GM18517 (cell line): ENCODE data around the gene POLR3H.
"Not testable (repeated sequence)": the region's sequence is repeated elsewhere in the genome, so short reads cannot be mapped to it uniquely, and the experiment has no call there.

Source experiments
- ATAC-seq: cut with Tn5 transposase; IDR thresholded peaks from one replicate; pipeline ENCODE4 v1.9.1; 2021; ENCODE audit warnings: mild to moderate bottlenecking, moderate library complexity; ENCODE audit not compliant: unreplicated experiment

POLR3H gene, protein sequence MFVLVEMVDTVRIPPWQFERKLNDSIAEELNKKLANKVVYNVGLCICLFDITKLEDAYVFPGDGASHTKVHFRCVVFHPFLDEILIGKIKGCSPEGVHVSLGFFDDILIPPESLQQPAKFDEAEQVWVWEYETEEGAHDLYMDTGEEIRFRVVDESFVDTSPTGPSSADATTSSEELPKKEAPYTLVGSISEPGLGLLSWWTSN

DNA sequence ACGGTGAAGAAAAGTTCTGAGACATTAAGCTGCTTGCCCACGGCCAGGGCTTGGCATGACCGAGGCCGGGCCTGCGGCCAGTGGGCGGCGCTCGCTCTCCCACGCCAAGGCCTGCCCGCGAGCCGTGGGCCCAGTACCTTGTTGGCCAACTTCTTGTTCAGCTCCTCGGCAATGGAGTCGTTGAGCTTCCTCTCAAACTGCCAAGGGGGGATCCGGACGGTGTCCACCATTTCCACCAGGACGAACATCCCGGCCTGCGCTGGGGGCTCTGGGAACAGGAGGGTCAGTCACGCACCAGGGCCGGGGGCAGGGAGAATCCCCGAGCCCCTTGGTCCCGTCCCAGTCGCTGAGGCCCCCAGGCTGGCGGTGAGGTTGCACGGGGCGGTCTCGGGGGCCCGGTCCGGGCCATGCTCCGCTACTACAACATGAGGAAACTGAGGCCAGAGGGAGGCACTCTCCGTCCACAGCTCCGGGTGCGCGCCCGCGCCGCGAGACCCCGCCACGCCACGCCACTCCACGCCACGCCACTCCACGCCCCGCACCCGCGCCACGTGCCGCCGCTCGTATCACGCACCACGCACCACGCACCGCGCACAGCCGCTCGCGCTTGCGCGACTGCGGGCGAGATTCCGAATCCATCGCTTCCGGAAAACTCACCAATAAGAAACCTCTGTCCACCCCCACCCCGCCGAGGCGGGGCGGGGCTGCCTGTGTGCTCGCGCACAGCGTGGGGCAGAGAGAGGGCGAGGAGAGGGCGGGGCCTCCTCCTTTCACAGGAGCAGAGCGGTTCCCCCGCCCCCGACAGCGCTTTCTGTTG lies at the start of gene POLR3H:
POLR3H (minus strand) TSS at position 617 of the 817 bp plus-strand sequence; CDS start at position 248, 369 bp downstream.
- peak; percentile 76 for ATAC-seq

DNA sequence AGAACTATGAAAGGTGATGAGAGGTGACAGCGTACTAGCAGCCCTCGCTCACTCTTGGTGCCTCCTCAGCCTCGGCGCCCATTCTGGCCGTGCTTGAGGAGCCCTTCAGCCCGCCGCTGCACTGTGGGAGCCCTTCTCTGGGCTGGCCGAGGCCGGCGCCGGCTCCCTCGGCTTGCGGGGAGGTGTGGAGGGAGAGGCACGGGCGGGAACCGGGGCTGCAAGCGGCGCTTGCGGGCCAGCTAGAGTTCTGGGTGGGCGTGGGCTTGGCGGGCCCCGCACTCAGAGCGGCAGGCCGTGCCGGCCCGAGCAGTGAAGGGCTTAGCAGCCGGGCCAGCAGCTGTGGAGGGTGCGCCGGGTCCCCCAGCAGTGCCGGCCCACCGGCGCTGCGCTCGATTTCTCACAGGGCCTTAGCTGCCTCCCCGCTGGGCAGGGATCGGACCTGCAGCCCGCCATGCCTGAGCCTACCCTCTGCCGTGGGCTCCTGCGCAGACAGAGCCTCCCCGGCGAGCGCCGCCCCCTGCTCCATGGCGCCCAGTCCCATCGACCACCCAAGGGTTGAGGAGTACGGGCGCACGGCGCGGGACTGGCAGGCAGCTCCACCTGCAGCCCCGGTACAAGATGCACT lies 49.2 kb upstream of the POLR3H start:
- ATAC-seq = not testable (repeated sequence)

DNA sequence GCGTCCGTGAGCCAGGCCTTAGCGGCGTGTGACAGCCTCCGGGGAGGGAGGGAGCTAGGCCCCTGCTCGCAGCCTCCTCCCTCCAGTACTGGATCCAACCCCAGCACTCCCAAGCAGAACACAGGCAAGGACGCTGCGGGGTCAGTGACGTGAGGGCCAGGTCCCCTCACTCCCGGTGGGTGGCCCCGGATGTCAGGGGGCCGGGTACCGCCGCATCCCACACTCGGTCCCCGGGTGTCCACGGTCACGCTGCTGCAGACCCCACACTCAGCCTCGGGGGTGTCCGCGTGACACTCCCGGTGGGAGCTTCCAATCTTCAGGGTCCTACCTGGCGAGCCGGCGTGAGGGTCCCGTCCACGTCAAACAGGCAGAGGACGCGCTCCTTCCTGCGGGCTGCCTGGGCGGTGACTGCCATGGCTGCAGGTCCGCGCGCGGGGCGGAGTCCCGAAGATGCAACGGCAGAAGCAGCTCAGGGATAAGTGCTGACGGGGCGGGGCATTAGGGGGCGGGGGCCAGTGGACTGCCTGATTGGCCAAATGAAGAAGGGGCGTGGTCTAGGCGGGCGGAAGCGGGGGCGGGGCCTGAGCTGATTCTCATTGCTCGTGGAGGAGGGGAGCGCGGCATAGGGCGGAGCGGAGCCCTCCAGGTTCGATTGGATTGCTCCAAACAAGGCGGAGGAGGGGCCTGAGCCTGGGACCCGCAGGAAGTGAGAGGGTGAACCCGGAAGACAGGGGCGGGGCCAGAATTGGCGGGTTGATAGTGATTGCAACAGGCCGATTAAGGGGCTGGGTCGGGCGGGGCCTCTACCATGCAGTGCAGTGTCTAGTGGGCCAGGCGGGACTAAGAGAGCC lies 45.3 kb upstream of the POLR3H start, which contains the start of gene PMM1:
PMM1 (minus strand) TSS at position 450 of the 851 bp plus-strand sequence; CDS start at position 415, 35 bp downstream.
- ATAC-seq = peak; percentile 85

DNA sequence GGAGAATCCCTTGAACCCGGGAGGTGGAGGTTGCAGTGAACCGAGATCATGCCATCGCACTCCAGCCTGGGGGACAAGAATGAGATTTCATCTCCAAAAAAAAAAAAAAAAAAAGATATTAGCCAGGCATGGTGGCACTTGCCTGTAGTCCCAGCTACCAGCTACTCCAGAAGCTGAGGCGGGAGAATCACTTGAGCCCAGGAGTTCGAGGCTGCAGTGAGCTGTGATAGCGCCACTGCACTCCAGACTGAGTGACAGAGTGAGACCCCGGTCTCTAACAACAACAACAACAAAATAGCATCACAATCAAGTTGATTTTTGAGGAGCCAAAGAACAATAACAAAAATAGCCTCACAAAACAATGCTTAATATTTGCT lies 43.1 kb upstream of the POLR3H start:
- ATAC-seq = no peak

DNA sequence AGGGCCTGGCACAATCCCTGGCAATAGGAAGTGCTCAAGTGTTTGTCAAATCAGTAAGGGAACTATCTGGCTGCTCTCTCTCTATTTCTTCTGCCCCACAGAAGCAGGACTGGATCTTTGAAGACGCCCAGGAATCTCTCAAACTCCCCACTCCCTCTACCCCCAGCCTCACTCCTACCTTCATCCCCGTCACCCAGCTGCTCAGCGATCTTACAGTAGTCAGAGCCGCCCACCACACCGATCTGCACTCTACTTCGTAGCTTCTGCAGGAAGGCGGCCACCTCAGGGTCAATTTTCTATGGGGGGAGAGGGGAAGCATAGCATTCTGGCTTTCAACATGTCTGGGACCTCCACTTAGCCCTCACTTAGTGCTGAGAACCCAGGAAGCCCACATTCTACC lies 41.6 kb upstream of the POLR3H start:
- ATAC-seq = no peak

DNA sequence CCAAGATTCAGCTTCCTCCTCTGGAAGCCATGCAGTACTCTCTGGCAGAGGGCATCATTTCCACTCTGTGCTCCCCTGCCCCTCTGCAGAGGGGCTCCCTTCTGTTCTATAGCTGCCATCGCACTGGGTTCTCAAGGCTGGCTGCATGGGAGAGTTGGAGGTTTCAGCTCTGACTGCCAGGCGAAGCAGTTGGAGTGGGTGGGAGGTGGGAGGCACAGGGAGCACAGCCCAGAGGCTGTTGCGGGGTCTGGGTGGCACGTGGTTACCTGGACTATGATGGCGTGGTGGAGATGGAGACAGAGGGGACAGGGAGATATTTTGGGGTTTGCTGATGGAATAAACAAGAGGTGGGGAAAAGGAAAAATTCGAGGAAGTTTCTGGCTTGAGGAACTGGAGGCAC lies 40.6 kb upstream of the POLR3H start:
- no peak for ATAC-seq

DNA sequence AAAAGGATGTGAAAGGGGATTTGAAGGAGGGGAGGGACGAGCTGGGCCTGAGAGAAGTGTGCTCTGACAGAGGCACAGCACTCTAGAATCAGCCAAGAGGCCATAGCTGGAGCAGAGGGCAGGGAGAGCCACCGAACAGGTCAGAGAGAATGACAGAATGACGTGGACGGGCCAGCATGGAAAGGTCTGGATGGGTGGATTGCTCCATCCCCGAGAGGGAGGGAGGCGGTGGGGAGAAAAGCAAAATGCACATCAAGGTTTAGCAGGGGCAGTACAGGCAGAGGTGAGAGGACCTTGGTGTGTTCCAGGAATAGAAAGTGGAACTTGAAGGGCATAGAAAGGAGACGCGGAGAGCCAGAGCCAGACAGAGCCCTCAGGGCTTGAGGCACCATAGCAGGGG lies 38.4 kb upstream of the POLR3H start:
- no peak for ATAC-seq

DNA sequence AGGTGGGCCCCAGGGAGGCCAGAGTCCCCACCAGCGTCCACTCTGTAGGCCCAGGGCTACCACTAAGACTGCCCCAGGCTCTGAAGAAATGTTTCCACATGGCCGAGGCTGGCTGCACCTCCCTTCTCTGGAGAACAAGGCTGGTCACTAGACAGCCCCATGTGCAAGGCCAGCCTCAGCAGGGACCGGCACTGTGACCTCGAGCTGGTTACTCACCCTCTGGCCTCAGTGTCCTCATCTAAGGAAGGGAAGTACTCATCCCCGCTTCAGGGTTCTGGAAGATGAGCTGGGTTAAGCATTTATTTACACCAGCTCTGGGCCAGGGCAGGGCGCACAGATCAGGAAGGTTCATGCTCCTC lies 35.7 kb upstream of the POLR3H start:
- no peak for ATAC-seq

DNA sequence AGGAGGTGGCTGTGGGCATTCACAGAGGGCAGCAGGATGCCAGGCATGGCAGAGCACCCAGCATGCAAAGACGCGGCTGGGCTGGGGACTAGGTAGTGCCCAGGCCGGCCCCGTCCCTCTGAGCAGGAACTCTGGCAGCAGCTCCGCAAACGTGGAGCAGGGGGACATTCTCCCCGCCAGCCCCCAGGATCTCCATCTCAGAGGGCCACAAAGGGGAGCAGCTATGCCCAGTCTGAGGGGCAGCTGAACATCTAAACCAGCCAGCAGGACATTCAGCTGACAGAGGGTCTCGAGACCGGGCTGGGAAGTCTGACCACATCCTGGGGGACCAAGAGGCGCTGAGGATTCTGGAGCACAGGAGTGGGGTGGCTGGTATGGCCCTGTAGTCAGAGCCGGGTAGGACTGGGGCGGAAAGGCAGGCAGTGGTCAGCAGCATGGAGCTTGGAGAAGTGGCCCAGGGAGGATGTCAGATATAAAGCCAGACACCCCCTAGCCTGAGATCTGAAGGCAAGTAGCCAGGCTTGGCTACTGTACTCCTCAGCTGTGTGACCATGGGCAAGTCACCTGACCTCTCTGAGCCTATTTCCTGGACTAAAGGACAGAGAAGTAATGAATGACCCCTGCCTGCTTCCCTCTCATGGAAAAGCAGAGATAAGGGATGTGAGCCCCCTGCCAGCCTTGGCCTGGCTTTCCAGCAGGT lies 35.2 kb upstream of the POLR3H start:
- ATAC-seq = no peak

DNA sequence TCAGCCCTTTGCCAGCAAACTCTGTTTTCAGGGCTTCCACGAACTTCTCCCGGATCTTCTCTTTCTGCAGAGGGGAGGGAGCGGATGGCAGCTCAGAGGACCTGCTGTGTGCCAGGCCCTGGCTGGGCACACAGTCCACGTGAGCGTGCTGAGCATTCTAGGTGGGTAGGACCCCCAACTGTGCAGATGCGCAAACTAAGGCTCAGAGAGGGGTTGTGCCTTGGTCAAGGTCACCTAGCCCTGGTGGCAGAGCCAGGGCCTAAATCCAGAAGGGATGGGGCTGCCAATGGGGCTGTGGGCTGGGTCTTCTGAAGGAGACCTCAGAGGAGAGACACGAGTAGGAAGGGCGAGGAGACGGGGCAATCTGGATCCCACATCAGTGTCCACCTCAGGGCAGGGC lies 34.5 kb upstream of the POLR3H start:
- ATAC-seq = no peak

DNA sequence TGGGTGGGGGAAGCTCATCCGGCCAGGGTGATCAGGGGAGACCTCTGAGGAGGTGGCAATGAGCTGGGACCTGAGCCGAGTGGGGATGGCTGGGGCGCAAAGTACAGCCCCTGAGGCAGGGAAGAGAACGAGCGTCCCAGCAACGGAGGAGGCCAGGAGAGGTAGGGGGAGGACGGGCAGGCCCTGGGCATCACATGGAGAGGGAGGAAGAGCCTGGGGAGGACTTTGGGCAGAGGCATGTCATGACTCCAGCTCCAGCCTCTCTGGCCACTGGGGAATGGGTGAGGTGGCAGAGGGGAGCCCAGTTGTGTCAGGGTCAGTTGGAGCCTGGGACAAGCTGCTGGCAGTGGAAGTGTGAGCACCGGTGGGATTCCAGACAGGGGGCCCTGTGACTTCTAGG lies 33.8 kb upstream of the POLR3H start:
- ATAC-seq = no peak

DNA sequence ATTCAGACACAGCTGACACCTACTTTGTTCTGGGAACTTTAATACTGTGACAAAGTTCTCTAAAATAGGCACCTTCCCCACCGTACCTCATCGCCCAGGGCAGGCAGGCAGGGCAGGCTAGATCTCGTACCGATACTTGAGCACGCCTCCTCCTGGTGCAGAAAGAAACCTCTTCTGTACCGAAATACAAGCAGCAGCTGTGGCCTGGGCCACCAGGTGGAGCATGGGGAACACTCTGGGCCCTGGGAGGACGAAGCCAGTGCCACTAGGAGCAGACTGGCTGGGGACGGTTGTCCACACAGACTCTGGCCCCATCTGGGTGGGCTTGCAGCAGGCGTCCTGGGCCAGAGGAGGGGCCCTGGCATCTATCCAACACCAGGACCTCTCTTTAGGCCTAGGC lies 32.6 kb upstream of the POLR3H start:
- ATAC-seq = no peak

DNA sequence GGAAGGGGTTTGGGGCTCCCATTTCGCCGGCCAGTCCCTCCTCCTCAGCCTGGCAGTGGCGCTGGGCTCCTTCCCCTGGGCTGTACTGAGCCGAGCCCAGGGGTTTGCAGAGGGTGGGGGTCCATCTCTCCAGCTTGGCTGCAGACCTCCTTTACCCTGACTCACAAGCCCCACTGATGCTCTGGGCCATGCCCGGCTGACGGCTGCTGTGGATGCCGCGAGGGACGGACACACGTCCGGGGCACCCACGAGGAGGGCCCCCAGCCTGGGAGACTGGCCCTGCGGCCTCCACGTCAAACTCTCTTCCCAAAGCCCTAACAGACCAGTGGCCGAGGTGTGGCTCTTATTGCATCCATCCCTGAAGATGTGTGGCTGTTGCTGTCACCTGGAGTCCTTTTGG lies 31.3 kb upstream of the POLR3H start:
- ATAC-seq = no peak

DNA sequence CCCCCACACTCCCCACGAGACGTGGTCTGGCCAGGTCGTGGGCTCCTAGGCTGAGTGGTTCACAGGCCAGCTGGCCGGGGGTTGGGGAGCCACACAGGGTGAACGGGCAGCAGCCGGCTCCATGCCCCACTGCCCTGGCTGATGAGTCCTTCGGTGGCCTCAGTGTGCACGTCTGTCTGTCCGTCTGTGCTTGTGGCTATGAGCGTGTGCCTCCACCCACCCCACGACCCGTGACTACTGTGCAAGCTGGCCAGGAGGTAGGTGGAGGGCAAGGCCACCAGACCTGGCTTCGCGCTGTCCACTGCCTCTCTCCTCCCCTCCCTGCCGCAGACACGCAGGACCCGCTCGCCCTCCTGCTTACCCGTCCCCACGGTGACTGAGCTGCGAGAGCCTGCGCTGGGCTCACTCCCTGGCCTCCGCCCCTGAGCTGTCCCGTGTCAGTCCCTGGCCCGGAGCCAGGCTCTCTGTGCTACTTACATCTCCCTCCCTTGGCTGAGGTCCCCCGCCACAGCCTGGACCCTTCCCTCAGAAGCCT lies 30.6 kb upstream of the POLR3H start:
- no peak for ATAC-seq

DNA sequence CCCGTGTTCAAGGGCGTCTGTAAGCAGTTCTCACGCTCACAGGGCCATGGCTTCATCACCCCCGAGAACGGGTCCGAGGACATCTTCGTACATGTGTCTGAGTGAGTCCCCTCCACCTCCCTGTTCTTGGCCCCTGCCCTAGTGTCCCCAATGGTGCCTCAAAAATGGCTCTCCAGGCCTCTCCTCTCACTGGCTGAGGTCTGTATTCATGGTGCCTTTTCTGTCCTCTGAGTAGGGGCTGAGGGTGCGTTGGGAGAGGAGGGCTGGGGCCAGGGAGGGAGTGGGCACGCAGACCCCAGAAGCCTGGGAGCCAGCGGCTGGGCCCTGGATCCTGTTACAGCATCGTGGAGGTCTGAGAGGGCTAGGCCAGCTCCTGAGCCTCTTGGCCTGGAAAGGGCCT lies 29.4 kb upstream of the POLR3H start:
- no peak for ATAC-seq

DNA sequence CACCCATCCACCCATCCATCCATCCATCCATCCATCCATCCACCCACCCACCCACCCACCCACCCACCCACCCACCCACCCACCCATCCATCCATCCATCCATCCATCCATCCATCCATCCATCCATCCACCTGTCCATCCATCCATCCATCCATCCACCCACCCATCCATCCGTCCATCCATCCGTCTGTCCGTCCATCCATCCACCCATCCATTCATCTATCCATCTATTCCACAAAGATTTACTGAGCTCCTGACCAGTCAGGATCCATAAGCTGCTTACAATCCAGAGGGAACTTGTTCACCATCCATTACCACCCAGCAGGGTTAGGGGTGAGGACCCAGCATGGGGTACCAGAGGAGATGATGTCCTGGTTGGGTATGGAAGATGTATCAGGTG lies 28.0 kb upstream of the POLR3H start:
- not testable (repeated sequence) for ATAC-seq

DNA sequence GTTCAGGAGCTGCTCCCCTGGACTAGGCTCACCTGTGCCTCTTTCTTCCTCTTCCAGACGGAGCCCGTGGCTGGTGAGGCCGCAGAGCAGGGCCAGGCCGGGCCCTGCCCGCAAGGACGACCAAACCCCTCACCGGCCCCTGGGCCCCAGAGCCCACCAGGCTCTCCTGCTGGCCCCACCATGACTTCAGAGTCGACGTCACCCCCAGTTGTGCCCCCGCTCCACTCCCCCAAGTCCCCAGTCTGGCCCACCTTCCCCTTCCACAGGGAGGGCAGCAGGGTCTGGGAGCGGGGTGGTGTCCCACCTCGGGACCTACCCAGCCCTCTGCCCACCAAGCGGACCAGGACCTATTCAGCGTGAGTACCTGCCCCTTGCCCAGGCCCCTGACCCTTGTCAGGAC lies 27.5 kb upstream of the POLR3H start:
- no peak for ATAC-seq

DNA sequence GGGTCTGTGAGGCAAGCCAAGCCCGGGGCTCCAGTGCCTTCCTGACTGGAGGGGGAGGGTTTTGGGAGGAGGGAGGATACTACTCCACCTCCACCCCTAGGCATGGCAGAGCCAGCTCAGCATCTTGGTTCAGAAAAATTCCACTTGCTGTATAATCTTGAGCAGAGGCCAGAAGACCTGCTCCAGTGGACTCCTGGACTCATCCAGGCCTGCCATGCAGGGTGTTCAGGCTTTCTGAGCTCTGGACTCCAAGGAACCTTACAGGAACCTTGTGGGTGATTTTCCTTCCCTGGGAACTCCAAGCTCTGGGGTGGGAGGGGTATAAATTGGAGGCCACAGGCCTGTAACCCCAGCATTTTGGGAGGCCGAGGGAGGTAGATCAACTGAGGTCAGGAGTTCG lies 26.0 kb upstream of the POLR3H start:
- ATAC-seq = no peak

DNA sequence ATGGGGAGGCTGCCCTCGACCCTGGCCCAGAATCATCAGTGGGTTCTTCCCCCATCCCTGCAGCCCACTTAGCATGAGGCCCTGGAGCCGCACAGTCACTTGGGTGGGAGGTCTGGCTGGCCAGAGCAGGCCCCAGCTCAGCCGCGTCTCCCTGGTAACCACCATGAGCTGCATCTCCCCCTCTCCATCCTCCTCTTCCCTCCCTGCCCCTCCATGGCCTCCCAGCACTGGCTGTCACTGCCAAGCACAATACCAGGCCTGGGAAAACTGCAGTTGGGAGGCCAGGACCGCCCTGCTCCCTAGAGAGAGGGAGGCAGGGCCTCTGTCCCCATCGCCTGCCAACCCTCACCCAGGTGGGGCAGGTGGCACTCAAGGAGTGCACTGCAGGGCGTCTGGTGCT lies 24.5 kb upstream of the POLR3H start:
- no peak for ATAC-seq

DNA sequence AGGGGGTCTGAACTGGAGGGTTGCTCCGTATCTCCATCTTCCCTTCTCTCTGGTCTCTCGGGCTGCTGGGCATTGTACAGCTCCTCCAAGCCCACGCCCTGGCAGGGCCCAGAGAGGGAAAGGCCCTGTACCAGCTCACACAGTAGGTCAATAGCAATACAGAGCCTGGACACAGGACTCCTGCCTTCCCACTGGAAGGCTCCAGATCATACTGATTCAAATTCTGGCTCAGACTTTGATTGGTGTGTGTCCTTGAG lies 23.2 kb upstream of the POLR3H start:
- ATAC-seq = no peak
